Bronchial epithelial cell (primary cell): Measurements from ENCODE around the gene DACT3. TPM values are rescaled to one million over a fixed set of nuclear protein-coding genes. Genes with fewer than 3 reads are reported as not detected.

ENCODE experiments used
- DNase-seq: peaks from one replicate; pipeline ENCODE4 v3.0.0-alpha.2; 2010; ENCODE audit warnings: low read depth
- FAIRE-seq: peaks from 2 replicates; lab custom pipeline; 2011; peaks lifted over from hg19 to GRCh38; lab: Jason Lieb, UNC
- H3K27me3 ChIP-seq: 2 replicates; pipeline ENCODE4 v1.5.1; 2011; ENCODE audit warnings: low read length; ENCODE audit not compliant: control insufficient read depth, insufficient read depth
- H3K36me3 ChIP-seq: 2 replicates; pipeline ENCODE4 v1.5.1; 2011; ENCODE audit warnings: low read length; ENCODE audit not compliant: control insufficient read depth, insufficient read depth
- H3K4me3 ChIP-seq: 2 replicates; pipeline ENCODE4 v1.5.1; 2011; ENCODE audit warnings: mild to moderate bottlenecking, low read depth, low read length, control low read depth
- total RNA-seq: library from RNA; depleted of rRNA; stranded (reverse); fragments of >200 nt; gene quantifications from 2 replicates; pipeline ENCODE4 v1.2.1, GENCODE V29; 2014
- TF ChIP-seq, protein P1 (sequence below): IDR thresholded peaks from 2 replicates; pipeline ENCODE4 v1.5.1; 2011; ENCODE audit warnings: mild to moderate bottlenecking, moderate library complexity, low read length, control low read depth, inconsistent platforms; ENCODE audit not compliant: insufficient read depth, severe bottlenecking

DACT3 gene
- total RNA-seq, 1 donor from 2014 or later: under 0.01 TPM

DNA sequence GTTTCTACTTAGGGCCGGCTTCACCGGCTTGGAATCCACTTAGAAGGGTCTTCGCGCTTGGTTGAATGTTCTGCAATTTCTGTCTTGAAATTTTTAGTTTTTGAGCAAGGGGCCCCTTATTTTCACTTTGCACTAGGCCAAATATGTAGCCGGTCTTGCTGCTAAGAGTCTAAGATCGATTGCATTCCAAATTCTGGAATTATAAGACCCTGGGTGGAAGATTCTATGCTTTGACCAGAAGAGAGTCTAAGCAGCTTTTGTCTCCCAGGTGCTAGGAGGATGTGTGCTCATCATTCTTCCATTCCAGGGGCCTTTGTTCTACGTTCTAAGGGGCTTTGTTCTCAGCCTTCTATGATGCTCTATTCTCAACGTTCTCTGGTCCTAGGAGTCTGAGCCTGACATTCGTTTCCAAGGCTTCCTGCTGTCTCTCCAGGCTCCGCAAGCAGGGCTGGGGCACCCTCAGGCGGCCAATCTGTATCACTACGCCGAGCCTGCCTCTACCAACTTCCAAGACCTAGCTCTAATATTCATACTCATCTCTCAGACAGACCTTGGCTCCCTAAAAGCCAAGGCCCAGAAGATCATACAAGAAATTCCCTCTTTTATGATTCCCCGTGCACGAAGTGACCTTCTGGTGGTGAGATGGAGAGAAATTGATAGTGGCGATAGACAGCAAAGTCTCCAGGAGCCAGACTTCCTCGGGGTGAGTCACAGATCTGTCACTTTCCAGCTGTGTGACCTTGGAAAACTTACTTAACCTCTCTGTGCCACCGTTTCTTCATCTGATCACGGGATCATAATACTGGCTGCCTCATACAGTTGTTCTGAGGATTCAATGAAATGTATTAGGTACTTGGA lies 982 bp upstream of the DACT3 start:
- no peak for FAIRE-seq
- peak; percentile 81 for DNase-seq
- peak overlapping the region; percentile 26 for H3K4me3 ChIP-seq
- TF ChIP-seq, protein P1, sequence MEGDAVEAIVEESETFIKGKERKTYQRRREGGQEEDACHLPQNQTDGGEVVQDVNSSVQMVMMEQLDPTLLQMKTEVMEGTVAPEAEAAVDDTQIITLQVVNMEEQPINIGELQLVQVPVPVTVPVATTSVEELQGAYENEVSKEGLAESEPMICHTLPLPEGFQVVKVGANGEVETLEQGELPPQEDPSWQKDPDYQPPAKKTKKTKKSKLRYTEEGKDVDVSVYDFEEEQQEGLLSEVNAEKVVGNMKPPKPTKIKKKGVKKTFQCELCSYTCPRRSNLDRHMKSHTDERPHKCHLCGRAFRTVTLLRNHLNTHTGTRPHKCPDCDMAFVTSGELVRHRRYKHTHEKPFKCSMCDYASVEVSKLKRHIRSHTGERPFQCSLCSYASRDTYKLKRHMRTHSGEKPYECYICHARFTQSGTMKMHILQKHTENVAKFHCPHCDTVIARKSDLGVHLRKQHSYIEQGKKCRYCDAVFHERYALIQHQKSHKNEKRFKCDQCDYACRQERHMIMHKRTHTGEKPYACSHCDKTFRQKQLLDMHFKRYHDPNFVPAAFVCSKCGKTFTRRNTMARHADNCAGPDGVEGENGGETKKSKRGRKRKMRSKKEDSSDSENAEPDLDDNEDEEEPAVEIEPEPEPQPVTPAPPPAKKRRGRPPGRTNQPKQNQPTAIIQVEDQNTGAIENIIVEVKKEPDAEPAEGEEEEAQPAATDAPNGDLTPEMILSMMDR: peak; percentile 91
- peaks cover 22% of the 10 kb centered on the region for H3K27me3 ChIP-seq
- no peaks in the 10 kb centered on the region for H3K36me3 ChIP-seq

DNA sequence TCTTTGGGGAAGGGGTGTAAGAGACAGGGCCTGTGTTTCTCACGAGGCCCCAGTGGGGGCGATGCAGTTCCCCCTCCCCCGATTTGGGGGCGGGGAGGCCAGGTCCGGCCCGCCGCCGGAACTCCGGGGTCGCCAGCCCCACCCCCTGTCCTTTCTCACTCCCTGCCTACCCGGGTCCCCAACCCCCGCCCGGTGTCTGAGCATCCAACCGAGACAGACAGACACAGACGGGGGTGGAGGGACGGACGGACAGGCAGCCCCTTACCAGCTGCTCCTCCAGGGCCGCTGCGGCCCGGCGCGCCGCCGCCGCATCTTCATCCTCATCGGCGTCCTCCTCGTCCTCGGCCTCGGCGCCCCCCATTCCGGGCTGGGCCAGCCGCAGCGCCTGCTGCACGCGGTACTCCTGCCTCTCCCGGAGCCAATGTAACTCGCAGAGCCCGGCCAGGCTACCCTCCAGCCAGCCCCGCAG lies 397 bp downstream of the DACT3 start:
- TF ChIP-seq, protein P1: no peak
- no peak for FAIRE-seq
- DNase-seq: no peak
- no peaks in the 10 kb centered on the region for H3K36me3 ChIP-seq
- peaks cover 22% of the 10 kb centered on the region for H3K27me3 ChIP-seq
- H3K4me3 ChIP-seq: peak overlapping the region; percentile 33

DNA sequence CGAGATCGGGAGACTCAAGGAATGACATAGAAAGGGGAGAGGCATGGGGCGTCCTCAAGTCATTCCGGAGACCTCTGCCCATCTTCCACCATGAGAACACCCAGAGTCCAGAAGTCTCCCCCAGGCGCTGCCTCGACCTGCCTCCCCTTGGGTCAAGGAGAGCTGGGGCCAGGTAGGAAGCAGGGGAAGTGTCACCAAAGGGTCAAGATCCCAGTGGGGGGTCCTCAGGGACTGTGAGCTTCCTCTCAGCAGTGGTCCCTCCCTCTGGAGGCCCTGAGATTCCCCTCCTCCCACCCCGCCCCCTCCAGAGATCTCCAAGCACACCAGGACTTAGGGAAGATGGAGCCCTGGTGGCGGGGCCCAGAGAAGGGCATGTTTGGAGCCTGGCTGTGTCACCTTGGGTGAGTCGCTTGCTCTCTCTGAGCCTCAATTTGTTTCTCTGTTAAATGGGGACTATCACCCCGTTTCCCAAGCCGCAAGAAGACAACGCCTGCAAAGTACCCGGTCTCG lies 919 bp downstream of the DACT3 start:
- H3K36me3 ChIP-seq: no peaks in the 10 kb centered on the region
- FAIRE-seq: no peak
- H3K4me3 ChIP-seq: no peak overlapping the region
- DNase-seq: no peak
- TF ChIP-seq, protein P1: no peak
- H3K27me3 ChIP-seq: peaks cover 22% of the 10 kb centered on the region

DNA sequence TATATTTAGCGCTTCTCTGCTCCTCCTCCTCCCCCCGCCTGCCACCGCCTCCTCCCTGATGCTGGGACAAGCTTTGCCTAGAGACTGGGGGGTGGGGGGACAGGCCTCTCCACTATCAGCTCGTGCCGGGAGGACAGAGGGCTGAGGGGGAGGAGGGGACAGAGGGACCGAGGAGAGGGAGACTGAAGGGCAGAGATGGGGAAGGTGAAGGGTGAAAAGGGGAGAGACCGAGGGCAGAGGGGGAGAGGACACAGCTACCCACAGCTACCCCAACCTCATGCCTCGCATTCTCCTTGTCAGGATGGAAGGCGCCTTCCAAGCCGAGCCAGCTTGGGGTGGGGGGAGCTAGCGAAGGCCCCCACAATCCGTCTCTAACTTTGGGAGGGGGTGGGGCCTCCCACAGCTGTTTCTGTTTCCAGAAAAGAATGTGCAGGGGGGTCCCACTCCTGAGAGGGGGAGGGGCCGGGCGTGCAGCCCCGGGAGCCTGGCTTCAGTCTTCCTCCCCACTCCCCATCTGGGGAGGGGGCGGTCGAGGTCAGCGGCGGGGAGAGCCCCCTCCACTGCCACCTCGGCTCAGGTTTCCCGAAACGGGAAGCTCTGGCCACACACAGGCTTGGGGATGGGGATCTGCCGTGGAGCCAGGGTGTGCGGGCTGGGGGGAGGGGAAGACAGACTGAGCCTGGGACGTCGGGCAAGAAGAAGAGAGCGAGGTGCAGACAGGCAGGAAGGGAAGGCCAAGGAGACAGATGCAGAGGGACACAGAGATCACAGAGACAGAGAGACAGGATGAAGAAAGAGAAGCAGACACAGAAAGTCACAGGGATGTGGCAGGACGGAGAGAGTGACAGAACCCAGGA lies 1.6 kb downstream of the DACT3 start:
- TF ChIP-seq, protein P1: no peak
- no peak for DNase-seq
- FAIRE-seq: no peak
- no peak overlapping the region for H3K4me3 ChIP-seq
- no peaks in the 10 kb centered on the region for H3K36me3 ChIP-seq
- H3K27me3 ChIP-seq: peaks cover 22% of the 10 kb centered on the region

DNA sequence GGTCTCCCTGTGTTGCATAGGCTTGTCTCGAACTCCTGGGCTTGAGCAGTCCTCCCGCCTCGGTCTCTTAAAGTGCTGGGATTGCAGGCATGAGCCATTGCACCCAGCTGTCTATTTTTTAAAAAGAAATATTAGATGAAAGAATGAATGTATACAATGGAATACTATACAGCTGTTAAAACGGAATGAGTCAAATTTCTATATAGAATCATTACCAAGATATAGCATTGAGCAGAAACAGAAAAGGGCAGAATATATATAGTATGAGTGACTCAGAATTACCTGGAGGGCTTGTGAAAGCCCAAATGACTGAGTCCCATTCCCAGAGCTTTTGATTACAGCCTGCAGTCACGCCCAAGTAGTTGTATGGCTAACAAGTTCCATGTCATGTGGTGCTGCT lies 4.4 kb downstream of the DACT3 start:
- peaks cover 24% of the 10 kb centered on the region for H3K27me3 ChIP-seq
- TF ChIP-seq, protein P1: no peak
- DNase-seq: peak; percentile 15
- H3K36me3 ChIP-seq: no peaks in the 10 kb centered on the region
- no peak overlapping the region for H3K4me3 ChIP-seq
- no peak for FAIRE-seq
